DMS79 treated with DMSO at 0.1 percent for 48 hours (cell line): ENCODE data around the gene ZNF592.
"Not testable (repeated sequence)": the region's sequence is repeated elsewhere in the genome, so short reads cannot be mapped to it uniquely, and the experiment has no call there.

Experiments used
- DNase-seq: peaks from one replicate; lab custom pipeline; 2025; lab: John Stamatoyannopoulos, UW

Gene ZNF592

DNA sequence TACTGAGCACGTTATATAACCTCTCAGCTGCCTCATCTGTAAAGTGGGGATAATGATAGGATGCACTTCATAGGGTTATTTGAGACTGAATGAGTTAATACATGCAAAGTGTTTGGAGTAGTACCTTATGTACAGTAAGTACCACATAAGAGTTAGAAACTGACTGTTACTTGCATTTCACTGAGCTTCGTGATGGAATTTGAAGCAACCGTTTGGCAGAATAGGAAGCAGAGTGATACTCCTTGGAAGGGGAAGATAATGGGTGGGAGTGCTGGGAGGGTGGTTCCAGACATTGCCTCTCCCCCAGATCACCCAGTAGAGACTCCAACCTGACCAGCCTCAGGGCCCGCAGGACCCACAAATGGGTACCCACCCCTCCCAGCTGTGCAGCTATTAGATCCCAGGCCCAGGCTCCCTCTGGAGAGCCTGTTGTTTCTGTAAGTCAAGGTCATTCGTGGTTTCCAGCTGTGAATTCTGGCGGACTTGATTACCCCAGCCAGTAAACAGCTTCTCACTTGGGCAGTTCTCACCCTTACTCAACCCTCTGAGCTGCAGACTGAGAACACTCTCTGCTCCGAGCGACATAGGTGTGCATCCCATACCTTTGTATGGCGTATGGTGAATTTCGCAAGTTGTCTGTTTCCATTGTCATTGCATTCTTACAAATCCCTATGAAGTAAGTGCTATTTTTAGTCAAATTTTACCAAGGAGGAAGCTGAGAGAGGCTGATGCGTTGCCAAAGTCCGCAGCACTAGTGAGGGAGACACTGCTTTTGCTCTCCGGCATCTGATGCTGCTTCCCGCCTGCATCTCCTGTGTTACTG lies 79.9 kb downstream of the ZNF592 start:
- DNase-seq: no peak

DNA sequence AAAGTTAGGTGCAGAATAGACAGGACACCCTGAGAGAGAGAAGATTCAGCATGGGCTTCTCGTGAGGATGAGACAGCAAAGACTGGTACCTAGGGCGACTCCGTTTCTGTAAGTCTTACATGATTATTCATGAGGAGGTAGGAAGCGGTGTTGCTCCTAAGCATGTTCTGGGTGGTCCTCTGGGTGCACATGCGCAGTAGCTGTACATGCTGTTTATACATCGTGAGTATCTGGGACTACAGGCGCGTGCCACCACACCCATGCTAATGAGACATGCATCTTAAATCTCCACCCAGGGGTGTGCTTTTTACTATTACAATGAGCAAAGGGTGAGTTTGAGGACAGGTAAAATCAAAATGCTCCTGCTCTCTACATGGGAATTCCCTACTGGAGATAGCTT lies 81.0 kb downstream of the ZNF592 start:
- DNase-seq: no peak

DNA sequence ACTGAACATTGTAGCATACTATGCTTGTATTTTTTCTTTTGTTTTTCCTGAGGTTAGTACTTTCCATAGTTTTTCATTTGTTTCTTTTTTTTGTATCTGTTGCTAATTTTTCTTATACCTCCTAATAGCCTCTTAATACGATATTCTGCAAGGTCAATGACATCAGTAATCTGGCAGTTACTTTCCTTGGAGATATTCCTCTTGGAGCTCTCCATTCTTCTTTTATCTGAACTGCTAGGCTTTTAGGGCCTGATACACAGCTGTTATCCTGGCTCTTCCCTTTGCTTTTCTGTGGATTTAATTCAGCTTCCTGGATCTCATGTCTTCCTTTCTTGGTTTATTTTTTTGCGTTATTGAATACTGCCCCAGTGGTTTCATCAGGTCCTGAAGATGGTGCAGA lies 81.6 kb downstream of the ZNF592 start:
- no peak for DNase-seq

DNA sequence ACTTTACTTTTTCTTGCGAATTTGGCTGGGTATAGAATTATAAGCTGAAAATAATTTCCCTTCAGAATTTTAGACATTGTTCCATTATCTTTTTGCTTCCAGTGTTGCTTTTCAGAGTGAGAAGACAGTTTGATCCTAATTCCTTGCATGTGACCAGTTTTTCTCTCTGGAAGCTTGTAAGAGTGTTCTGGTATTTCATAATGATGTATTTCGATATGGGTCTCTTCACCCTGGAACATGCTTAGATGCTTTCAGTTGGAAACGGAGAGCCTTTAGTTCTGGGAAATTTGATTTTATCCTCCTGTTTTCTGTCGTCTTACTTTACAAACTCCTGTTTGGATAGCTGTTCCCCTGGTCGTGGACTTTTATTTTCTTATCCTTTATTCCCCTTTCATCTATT lies 82.6 kb downstream of the ZNF592 start:
- DNase-seq: no peak

DNA sequence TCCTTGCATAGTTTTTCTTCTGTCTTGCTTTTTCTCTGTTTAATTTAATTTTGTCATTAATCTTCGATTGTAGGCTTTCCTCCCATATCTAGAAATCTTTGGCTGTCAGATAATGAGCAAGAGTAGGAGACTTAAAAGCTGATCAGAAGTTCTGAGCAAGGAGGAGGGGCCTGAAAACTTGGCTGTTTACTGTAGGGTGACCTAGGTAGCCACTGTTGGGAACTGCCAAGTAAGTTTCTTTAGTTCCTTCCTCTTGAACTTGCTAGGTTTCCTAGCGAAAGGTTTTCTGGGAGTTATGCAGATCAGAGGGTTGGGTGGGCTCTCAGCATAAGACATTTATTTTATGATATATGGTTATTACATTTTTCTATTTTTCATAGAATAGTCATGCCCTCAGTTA lies 83.2 kb downstream of the ZNF592 start:
- DNase-seq: no peak

DNA sequence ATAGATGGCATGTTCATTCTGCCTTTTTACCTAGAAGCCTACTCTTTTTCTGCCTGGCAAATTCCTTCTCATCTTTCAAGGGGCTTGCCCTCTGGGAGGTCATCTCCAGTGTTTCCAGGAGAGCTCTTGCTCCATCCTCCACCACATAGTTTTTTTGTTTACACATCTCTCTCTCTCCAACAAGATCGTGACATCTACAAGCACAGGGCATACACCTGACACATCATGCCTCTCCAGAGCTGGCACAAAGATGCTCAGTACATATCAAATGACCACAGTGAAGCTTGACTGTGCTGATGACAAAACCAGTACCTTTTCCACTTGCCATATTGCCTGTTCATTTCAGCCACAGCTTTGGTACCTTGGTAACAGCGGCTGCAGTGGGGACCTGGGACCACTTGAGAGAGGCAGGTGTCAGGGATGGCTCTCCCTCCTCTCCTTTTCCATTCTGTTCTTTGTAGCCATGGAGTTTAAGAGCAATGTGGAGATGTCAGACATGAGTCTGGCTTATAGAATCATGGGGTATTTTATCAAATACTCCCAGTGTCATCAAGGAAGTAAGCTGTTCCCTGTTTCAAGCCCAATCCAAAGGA lies 84.2 kb downstream of the ZNF592 start:
- DNase-seq: peak; percentile 39

DNA sequence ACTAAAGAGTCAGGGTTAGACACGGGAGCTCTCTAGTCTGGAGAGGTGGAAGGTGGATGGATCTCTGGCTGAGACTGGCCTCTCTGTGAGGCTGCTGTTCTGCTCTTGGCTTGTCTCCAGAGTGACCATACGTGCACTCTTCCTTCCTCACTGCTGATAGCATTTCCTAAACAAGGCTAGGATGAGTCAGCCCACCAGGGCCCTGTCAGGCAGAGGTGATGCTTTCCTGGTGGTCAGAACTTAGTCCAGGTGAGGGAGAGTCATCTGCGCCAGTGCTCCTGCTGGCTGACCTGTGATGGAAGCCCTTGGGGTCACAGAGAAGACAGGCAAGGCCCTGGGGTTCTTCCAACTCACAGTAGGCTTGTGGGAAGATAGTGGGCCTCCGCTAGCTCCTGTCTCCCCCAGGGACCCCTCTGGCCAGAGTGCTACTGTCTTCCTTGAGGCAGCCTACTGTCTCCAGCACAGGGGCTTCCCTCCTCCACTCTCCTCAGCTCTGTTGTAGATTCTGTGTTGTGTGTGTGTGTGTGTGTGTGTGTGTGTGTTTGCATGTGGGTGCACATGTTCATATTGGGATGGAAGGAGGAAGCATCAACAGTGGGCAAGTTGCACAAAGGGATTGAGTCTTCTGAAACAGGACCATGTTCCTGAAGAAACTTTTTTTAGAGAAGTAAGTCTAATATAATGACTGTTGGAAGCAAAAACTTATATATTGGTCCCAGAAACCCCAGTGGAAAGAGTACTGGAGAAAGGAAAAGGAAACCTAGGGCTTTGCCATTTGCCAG lies 85.2 kb downstream of the ZNF592 start:
- DNase-seq: no peak

DNA sequence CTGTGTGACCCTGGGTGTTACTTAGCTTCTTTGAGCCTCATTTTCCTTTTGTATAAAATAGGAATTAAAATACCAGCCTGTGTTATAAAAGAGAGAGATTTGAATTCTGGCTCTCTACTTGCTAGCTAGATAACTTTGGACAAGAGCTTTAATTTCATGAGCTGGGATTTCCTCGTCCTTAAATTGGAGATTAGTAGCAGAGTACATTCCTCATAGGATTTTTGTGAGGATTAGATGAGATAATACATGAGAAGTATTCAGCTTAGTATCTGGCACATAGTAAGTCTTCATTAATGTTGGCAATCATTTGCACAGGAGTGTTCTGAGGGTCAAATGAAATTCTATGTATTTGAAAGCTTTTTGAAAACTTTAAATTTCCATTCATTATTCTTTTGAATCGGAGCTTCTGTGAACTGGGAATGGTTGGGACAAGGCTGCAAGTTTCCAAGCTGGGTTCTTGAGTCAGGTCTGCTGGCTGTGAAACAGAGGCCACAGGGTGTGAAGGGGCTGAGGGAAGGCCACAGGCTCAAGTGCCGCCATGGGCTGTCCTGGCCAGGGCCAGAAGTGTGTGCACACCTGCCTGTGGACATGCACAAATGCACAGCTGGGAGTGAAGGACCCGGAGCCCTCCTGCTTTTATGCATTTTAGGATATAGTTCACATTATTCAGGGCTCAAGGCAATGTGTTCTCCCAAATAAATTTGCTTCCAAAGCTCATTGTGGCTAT lies 86.0 kb downstream of the ZNF592 start:
- no peak for DNase-seq

DNA sequence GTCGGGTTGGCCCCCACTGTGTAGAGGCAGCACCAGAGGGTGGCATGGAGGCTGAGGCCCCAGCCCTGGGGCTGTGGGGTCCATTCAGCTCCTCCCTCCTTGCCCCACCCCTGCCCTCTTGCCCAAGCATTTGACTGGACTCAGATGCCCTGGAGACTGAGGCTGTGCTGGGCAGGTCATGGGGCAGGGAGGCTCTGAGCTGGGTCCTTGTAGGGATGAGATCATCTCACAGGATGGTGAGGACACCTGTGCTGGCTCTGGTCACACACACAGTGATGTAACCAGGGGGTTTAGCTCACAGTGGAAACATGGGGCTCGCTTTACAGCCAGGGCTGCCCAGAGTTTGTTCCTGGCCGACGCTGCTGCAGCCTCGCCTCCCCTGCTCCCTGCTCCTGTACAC lies 86.6 kb downstream of the ZNF592 start:
- DNase-seq: no peak

DNA sequence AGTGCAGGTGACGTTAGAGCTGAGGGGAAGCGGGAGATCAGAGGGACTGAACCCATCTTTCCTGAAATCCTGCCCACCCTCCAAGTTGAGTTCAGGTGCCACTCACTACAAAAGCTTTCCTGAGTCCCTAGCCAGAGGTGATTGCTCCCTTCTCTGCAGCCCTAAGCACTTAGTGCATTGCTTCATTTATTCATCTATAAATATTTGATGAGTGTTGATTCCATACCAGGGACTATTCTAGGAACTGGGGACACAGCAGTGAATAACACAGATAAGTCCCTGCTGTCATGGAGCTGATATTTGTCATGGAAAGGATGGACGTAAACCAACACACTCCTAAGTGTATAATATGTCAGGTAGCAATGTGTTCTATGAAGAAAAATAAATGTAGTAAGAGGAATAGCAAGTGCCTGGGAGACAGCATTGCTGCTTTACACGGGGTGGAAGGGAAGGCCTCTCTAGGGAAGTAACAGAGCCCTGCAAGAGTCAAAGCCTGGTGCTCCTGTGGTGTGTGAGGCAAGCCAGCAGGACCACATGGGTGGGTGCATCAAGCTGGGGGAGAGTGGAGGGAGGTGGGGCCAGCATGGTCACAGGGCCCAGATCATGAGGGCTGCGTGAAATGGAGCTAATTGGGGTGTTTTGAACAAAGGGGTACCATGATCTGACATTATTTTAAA lies 87.4 kb downstream of the ZNF592 start:
- DNase-seq: no peak

DNA sequence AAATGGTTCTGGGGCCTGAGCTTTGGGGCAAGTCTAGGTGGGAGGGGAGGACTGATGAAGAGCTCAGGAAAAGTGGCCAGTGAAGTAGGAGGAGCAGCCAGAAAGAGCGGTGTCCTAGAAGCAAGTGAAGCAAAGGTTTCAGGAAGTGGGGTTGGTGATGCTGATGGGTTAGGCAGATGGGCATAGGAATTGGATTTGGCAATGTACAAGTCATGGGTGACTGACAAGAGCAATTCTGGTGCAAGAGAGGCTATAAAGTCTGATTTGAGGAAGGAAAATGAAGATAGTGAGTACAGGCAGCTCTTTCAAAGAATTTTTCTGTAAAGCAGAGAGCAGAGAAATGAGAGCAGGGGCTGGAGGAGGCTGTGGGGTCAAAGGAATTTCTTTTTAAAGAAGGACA lies 88.5 kb downstream of the ZNF592 start:
- DNase-seq: no peak

DNA sequence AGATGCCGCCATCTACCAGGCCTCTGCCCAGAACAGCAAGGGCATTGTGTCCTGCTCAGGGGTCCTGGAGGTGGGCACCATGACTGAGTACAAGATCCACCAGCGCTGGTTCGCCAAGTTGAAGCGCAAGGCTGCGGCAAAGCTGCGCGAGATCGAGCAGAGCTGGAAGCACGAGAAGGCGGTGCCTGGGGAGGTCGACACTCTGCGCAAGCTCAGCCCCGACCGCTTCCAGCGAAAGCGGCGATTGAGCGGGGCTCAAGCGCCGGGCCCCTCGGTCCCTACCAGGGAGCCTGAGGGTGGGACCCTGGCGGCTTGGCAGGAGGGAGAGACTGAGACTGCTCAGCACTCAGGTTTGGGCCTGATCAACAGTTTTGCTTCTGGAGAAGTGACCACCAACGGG lies 91.3 kb downstream of the ZNF592 start:
- no peak for DNase-seq

DNA sequence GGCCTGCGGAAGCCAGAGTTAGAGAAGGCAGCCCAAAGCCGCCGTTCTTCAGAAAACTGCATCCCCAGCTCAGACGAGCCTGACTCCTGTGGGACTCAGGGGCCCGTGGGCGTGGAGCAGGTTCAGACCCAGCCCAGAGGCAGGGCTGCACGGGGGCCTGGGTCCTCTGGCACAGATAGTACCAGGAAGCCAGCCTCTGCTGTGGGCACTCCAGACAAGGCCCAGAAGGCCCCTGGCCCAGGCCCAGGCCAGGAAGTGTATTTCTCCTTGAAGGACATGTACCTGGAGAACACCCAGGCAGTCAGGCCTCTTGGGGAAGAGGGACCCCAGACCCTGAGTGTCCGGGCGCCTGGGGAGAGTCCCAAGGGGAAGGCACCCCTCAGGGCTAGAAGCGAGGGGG lies 91.9 kb downstream of the ZNF592 start:
- no peak for DNase-seq

DNA sequence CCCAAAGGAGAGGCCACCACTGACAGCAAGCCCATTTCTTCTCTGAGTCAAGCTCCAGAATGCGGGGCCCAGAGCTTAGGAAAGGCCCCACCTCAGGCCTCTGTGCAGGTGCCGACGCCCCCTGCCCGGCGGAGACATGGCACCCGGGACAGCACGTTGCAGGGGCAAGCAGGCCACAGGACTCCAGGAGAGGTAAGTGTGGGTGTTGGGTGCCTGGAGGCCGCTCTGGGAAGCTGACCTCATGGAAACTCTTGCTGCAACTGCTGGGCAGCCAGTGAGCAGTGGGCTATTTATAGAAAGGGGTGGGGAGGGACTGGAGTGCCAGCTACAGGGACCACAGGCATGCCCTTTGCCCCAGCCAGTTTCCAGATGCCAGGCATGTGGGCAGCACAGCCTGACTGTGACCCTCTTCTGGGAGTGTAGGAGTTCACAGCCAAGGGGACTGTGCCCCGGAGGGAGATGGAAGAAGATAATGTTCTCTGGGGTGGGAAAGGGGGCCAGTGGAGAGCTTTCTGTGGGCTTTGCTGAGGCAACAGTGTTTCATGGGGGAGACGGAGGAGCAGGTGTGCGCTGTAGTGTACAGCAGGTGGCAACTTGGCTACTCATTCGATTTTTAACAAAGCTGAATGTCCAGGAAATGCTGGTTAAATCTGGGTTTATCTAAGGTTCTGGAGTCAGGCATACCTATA lies 92.5 kb downstream of the ZNF592 start:
- no peak for DNase-seq

DNA sequence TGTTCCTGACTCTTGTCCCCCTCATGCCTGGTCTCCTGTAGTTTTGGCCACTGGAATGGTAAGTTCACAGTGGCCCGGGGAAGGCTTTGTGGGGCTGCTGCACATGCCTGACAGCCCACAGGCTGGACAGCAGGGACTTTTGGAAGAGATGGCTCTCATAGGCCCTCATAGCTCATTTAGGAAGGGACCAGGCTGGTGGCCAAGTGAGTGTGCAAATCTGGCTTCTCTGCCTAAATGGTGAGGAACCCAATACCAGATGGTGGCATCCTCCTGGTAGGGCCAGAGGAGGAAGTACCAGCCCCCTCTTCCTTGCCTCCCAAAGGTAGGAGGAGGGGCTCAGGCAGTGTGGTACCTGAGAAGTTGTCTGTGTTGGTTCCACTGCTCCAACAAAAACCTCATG lies 94.4 kb downstream of the ZNF592 start:
- no peak for DNase-seq

DNA sequence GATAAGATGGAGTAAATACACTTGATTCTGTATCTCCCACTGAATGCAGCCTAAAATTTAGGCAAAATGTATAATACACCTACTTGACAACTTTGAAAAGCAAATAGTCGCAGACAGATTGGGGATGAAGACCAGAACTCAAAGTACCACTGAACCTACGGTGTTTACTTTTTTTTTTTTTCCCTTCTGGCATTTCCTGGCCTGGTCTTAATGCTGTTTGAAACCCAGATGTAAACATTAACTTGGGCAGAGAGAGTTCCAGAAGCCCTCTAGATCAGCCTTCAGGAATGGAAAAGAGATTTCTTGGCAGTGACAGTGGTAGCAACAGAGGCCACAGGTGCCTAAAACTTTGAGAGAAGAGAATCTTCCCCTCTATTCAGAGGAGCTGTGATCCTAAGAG lies 96.6 kb downstream of the ZNF592 start:
- DNase-seq: no peak

DNA sequence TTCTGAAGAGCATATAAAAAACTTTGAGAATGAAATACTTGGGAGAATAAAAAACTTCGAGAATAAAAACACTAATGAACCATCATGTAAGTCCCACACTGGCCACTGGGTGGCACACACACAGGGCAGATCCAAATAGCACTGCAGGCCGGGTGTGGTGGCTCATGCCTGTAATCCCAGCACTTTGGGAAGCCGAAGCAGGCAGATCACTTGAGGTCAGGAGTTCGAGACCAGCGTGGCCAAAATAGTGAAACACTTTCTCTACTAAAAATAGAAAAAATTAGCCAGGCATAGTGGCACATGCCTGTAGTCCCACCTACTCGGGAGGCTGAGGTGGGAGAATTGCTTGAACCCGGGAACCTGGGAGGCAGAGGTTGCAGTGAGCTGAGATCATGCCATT lies 97.2 kb downstream of the ZNF592 start:
- DNase-seq: not testable (repeated sequence)

DNA sequence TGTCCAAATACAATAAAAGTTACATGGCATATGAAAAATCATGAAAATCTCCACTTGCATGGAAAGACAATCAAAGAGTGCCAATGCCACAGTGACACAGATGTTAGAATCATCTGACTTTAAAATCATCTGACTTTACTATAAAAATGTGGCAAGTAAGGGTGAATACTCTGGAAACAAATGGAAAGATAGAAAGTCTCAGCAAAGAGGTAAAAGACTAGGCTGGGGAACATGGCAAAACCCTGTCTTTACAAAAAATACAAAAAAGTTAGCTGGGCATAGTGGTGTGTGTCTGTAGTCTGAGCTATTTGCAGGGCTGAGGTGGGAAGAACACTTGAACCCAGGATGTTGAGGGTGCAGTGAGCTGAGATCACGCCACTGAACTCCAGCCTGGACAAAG lies 97.9 kb downstream of the ZNF592 start:
- no peak for DNase-seq

DNA sequence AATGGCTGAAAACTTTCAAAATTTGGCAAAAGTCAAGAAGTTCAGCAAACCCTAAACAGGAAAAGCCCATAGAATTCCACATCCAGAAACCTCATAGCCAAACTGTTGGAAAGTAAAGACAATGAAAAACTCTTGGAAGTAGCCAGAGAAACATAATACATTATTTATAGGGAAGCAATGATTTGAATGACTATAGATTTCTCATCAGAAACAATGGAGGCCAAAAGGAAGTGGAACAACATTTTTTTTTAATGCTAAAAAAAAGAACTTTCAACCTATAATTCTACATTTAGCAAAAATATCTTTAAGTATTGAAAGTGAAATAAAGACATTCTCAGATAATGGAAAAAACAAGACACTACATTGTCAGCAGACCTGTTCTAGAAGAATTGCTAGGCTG lies 99.0 kb downstream of the ZNF592 start:
- DNase-seq: no peak

DNA sequence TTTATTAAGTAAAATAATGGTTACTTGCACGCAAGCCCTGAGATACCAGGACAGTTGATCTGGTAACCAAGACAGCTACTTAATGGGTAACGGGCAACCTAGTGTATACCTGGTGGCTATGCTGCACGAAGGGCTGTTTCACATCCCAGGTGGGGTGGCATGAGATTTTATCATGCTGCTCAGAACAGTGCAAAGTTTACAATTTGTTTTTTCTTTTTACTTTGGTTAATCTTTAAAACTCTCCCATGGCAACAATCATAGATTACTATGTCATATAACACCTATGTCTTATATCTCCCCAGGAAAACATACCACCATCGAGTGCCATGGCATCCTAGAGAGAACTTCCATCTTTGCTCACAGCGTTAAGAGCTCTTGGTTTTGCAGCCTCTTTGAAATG lies 103.8 kb downstream of the ZNF592 start:
- DNase-seq: no peak

DNA sequence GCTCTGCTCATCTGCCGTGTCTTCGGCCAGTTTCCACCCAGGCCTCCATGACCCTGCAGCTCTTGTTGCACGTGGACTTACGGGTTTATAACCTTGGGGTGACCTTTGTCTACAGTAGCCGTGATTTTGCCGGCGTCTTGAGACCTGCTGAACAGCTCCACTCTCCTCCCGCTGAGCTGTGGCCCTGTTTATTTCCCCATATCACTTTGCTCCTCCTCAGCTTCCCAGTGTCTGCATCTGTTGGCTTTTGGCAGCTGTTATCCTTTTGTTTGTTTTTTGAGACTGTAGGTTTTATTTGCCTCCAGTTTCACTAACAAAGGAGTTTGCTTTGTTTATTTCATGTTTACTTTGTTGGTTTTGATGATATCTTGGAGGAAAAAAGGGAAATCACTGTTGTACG lies 106.7 kb downstream of the ZNF592 start:
- DNase-seq: no peak
